NCI-H82 (cell line): Measurements from ENCODE around the gene TMEM128.
"Not testable (repeated sequence)": the region's sequence is repeated elsewhere in the genome, so short reads cannot be mapped to it uniquely, and the experiment has no call there.

Experiments used
- DNase-seq: peaks from one replicate; lab custom pipeline; 2025; lab: John Stamatoyannopoulos, UW

The TMEM128 gene

DNA sequence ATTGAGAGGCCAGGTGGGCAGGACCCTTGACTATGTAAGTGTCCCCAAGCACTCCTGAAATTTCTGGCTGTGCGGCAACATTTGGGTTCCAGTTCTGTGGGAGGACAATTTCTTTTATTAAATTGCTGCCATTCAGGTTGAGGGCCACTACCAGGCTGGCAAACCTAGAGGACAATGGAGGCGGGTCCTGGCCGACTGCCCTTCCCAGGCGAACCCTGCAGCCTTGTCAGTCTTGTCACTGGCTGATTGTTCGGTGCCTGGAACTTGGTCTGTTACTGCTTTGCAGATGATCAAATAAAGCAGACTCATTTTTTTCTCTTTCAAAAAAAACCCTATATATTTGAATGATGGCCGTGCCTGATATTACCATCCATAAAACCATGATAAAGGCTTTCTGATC, 6.6 kb upstream of the TMEM128 start:
- DNase-seq = no peak

DNA sequence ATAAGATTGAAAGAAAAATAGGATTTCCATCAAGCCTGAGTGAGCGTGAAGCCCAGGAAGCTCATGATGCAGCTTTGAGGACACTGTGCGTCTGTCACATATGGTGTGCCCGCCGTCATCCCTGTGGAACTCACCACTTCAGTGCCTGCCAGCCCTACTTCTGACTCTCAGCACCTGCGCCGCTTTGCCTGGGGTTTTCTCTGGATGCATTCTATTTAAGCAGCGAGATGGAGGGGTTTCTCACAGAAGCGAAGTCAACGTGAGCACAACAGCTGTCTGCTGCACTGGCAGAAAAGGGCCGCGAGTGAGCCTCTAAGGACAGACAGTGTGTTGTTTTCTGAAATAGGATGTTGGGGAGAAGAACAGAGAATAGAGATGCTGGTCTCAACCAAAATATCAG, 6.2 kb upstream of the TMEM128 start:
- DNase-seq = no peak

DNA sequence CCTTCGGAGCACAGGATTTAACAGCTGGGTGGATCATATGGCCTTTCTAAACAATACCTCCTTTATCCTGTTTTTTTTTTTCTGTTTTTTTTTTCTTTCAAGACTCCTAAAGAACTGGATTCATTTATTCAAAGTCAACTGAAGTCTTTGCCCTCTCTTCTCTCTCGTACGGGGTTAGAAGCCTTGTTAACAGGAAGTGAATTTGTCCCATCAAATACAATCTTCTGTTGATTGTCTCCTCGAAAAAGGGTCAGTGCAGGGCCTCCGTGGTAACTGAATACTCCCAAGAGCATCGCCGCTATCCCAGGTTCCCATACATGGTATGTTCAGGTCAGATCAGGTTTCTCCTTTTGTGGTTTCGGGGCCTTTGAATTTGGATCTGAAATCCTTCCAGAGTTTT, 1.8 kb upstream of the TMEM128 start:
- no peak for DNase-seq

- not testable (repeated sequence) for DNase-seq
Measured at GRCh38 chr4:4249342-4249741, 1.3 kb upstream of the TMEM128 start.

- peak; percentile 26 for DNase-seq
Measured at GRCh38 chr4:4248885-4249203, 821 bp upstream of the TMEM128 start.

GRCh38 chr4:4247696-4248028, 361 bp downstream of the TMEM128 start:
- DNase-seq = no peak

DNA sequence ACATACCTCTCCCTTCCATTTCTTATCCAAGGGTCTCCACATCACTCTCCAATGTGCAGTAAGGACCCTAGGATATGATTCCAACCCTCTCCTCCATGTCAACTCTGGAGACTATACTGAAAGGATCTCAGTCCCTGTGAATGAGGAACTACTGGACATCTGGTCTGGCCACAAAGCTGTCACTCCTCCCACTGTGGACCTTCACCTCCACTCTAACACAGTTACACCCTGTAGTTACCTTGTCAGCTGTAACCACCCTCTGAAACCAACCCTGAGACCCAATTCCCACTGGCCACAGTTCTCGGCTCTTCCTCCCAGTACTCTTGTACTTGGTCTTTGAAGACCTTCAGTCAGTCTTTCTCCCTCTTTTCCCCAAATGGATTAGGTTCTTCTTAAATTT, 2.9 kb downstream of the TMEM128 start:
- no peak for DNase-seq

- DNase-seq = not testable (repeated sequence)
Measured at GRCh38 chr4:4239551-4239950, 8.5 kb downstream of the TMEM128 start.

- no peak for DNase-seq
Measured at GRCh38 chr4:4233610-4234009, 14.4 kb downstream of the TMEM128 start.

- DNase-seq = no peak
Measured at GRCh38 chr4:4228356-4228668, 19.7 kb downstream of the TMEM128 start.

DNA sequence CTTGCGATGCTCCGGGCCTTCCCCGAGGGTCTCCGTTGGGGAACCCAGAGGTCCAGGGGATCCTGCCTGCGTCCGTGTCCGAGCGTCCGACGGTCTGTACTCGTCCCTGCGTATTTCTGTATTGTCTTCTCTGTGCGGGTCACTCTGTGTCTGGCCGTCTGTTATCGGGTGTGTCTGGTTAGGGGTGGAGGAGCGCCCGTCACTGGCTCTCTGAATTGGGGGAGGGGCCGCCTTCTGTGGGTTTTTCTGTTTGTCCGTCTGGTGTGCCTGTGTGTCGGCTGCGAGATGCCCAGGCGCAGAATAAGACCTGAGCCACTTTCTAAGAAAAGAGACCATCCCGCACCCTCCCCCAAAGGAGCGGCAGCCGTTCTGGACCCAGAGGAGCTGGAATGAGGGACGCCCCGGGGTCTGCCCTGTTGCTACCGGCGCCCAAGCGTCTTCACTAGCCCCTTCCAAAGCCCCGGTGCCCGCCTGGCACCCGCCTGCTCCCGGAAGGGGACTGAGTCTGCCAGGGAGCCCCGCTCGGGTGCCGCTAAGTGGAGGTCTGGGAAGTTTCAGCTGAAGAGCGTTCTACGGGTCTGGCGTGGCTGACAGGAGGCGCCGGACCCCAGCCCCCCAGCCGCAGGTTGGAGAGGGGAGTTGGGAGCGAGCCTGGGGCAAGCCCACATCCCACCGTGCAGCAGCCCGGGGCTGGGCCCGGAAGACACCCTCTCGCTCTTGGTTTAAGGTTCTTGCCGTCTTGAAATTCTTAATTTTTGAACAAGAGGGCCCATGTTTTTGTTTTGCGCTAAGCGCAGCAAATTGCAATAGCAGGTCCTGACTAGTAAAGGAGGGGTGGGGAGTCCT, 20.3 kb downstream of the TMEM128 start:
- no peak for DNase-seq

- no peak for DNase-seq
Measured at GRCh38 chr4:4226606-4227438, 21.2 kb downstream of the TMEM128 start, which contains the start of gene OTOP1. OTOP1 (minus strand) TSS chr4:4226929; CDS start chr4:4226864, 65 bp downstream.

DNA sequence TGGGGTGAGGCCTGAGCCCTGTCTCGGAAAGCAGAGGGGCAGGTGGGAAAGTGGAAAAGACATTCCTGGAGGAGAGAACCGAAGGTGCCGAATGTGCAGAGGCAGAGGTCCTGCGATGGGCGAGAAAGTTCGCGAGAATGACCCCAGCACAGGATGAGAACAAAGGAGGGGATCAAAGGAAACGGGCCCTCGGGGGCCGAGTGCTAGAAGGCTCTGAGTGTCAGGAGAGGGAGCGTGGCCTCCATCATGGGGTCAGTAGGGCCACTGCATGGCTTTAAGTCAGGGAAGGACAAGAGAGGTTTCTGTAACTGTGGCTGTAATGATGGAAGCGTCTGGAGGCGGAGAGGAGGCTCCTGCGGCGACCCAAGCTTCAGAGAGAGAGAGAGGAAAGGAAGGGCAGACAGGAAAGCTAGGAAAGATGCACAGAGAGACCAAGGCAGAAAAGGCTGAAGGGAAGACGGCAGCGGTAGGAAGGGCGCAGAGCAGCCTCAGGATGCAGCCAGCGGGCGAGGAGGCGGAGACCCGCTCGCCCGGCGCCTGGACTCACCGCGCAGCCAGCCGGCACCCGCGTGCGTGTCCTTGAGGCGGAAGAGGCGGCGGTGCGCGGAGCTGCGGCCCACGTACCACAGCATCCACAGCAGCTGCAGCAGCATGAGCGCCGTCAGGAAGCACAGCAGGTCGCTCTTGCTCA, 22.0 kb downstream of the TMEM128 start:
- DNase-seq = peak; percentile 8

- DNase-seq = no peak
Measured at GRCh38 chr4:4217113-4217512, 30.9 kb downstream of the TMEM128 start.

DNA sequence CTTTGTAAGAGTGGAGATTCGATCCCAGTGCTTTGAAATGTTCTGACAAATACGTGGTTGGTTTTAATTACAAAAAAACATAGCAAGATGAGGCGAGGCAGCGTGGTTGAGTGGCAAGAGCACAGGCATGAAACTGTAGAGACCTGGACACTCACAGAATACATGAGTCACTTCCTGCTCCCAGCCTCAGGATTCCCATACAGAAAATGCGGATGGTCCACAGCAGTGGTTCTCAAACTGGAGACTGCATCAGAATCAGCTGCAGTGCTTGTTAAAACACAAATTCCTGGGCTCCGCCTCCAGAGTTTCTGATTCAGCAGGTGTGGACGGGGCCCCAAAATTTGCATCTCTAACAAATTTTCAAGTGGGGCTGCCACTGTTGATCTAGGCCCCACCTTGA, 31.4 kb downstream of the TMEM128 start:
- no peak for DNase-seq

DNA sequence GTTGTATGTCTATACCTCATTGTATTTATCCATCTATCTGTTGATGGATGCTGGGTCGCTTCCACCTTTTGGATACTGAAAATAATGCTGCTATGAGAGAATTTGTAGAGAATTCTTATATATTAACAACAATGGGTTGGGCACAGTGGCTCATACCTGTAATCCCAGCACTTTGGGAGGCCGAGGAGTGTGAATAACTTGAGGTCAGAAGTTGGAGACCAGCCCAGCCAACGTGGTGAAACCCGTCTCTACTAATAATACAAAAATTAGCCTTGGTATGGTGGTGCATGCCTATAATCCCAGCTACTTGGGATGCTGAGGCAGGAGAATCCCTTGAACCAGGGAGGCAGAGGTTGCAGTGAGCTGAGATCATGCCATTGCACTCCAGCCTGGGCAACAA, 34.3 kb downstream of the TMEM128 start:
- not testable (repeated sequence) for DNase-seq

- DNase-seq = no peak
Measured at GRCh38 chr4:4206204-4206603, 41.8 kb downstream of the TMEM128 start.

GRCh38 chr4:4204401-4204745, 43.6 kb downstream of the TMEM128 start:
- no peak for DNase-seq

- DNase-seq = no peak
Measured at GRCh38 chr4:4203688-4204400, 44.2 kb downstream of the TMEM128 start.

DNA sequence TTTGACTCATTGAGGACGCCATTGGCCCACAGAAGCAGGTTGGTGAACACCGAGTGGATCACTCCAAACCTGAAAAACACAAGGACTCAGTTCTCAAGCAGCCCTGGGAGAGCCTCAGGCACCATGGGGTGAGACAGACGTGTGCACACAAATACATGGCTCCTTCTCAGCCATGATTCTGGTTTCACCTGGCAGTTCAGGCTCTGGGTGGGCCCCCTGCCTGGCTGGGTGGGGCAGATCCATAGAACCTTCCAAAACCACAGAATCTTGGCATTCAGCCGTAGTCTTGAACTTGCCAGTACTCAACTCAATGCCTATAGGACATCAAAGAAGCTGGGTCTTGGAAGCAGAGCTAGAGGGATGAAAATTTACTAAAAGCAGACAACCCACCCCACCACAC, 45.5 kb downstream of the TMEM128 start:
- DNase-seq = no peak

DNA sequence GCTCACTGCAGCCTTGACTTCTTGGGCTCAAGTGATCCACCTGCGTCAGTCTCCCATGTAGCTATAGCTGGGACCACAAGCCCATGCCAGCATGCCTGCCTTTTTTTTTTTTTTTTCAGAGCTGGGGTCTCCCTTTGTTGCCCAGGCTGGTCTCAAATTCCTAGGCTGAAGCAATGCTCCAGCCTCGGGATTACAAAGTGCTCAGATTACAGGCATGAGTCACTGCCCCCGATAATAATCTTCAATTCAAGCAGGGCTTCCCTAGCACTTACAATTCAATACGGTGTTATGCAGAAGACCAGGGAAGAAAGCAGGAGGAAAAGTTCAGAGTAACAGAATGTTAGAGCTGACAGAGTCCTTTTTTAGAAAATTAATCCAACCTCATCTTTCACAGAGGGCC, 47.4 kb downstream of the TMEM128 start:
- DNase-seq = peak; percentile 4

DNA sequence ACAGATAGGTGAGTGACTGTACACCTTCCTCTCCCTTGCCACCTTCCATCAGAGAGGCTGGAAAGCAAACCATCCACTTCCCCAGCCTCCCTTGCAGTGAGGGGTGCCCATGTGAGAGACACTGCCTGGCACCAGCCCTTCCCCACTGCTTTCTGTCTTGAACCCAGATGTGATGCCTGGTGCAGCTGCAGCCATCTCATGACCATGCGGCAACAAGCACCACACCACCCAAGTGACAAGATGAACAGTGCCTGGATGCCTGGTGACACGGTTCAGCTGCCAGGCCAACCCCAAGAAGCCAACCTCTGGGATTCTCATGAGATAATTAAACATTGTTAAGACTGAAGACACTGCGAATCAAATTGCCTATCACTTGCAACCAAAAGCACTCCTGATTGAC, 52.7 kb downstream of the TMEM128 start:
- DNase-seq = no peak
